AG04449 (cell line): ENCODE data around the gene YWHAB.
A peak's percentile ranks its signal among the peaks of the same experiment; 100 is the strongest.
"Not testable (repeated sequence)": the region's sequence is repeated elsewhere in the genome, so short reads cannot be mapped to it uniquely, and the experiment has no call there.

Experiments used
- CTCF ChIA-PET: fragments of 350-600 bp; formaldehyde crosslinking; extraction: SDS; loops from one replicate; lab custom pipeline; 2021; ENCODE audit warnings: antibody characterized with exemption; lab: Yijun Ruan, JAX
- POLR2A ChIA-PET: fragments of 400-600, 350-600 bp; formaldehyde crosslinking; extraction: SDS; loops from one replicate; lab custom pipeline; 2020; ENCODE audit warnings: antibody characterized with exemption, inconsistent platforms; lab: Yijun Ruan, JAX
- DNase-seq: peaks from one replicate; pipeline ENCODE4 v3.0.0-alpha.2; 2010; ENCODE audit warnings: low read depth, low spot score
- H3K4me3 ChIP-seq: 2 replicates; pipeline ENCODE4 v1.5.1; 2011; ENCODE audit warnings: low read depth, mild to moderate bottlenecking, control low read depth, low read length
- TF ChIP-seq, protein P1 (sequence below): IDR thresholded peaks from one replicate; pipeline ENCODE4 v1.5.1; 2011; ENCODE audit warnings: mild to moderate bottlenecking, moderate library complexity, low read length, control low read depth, inconsistent platforms; ENCODE audit not compliant: insufficient read depth; ENCODE audit errors: missing control alignments

Gene YWHAB

GRCh38 chr20:44866703-44867335 is 18.7 kb upstream of the YWHAB start:
- POLR2A ChIA-PET = no interaction called here
- H3K4me3 ChIP-seq = no peak overlapping the region
- DNase-seq = no peak
- TF ChIP-seq, protein P1, sequence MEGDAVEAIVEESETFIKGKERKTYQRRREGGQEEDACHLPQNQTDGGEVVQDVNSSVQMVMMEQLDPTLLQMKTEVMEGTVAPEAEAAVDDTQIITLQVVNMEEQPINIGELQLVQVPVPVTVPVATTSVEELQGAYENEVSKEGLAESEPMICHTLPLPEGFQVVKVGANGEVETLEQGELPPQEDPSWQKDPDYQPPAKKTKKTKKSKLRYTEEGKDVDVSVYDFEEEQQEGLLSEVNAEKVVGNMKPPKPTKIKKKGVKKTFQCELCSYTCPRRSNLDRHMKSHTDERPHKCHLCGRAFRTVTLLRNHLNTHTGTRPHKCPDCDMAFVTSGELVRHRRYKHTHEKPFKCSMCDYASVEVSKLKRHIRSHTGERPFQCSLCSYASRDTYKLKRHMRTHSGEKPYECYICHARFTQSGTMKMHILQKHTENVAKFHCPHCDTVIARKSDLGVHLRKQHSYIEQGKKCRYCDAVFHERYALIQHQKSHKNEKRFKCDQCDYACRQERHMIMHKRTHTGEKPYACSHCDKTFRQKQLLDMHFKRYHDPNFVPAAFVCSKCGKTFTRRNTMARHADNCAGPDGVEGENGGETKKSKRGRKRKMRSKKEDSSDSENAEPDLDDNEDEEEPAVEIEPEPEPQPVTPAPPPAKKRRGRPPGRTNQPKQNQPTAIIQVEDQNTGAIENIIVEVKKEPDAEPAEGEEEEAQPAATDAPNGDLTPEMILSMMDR = no peak
- CTCF ChIA-PET = interaction anchor here (0.6 to 5.5 kb wide), 18 partner anchors 9 to 186 kb away, joined by 3 to 142 read pairs (median 4); partner anchors contain the start of gene KCNK15

DNA sequence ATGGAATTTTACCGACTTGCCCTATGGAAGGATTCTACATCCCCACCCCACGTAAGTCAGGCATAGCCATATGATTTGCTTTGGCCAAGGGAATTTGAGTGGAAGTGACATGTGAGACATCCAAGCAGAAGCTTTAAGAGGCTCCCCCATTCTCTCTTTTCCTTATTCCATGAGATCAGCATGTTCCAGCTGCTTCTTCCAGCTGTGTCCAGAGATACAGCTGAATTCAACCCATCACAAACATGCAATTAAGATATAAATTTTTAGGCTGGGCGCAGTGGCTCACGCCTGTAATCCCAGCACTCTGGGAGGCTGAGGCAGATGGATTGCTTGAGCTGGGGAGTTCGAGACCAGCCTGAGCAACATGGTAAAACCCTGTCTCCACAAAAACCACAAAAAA is 16.0 kb upstream of the YWHAB start:
- no peak for DNase-seq
- no peak overlapping the region for H3K4me3 ChIP-seq
- TF ChIP-seq, protein P1 = no peak
- ChIA-PET POLR2A (no interaction called here), CTCF (interaction anchor here (0.6 to 5.5 kb wide), 8 partner anchors 9 to 355 kb away, joined by 3 to 142 read pairs (median 3); partner anchors contain the start of gene KCNK15)

- H3K4me3 ChIP-seq, DNase-seq, POLR2A ChIA-PET: not testable (repeated sequence)
- CTCF ChIA-PET = interaction anchor here (1.3 to 1.8 kb wide), 2 partner anchors 15 to 134 kb away, joined by 3 to 8 read pairs; no protein-coding TSS in a partner anchor
Observed at GRCh38 chr20:44882360-44882759, 3.1 kb upstream of the YWHAB start.

- TF ChIP-seq, protein P1 = no peak
- CTCF ChIA-PET = interaction anchor here (1.7 to 3.1 kb wide), 2 partner anchors 17 to 135 kb away, joined by 4 to 13 read pairs; no protein-coding TSS in a partner anchor
- DNase-seq = no peak
- POLR2A ChIA-PET = interaction anchor here (0.6 kb wide), 1 partner anchor 134 kb away, joined by 3 read pairs; no protein-coding TSS in a partner anchor
- H3K4me3 ChIP-seq = no peak overlapping the region
Observed at GRCh38 chr20:44883214-44883902, 2.1 kb upstream of the YWHAB start.

DNA sequence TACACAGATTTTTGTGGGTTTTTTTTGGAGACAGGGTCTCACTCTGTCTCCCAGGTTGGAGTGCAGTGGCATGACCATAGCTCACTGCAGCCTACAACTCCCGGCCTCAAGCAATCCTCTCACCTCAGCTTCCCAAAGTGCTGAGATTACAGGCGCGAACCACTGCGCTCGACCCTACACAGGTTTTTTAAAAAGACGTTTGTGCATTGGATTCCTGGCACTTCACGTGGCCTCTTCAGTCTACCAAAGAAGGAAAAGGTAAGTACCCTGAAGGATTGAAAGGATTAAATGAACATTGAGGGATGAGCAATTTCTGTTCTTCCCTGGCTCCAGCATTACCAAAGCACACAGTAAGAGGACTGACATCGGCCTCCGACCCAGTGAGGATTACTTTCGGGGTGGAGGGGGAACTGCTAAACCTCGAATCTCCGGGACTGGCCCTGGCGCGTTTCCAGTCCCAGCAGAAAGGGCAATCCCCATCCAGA is 556 bp upstream of the YWHAB start:
- H3K4me3 ChIP-seq = peak overlapping the region; percentile 64
- CTCF ChIA-PET = interaction anchor here (1.4 to 3.1 kb wide), 2 partner anchors 14 to 137 kb away, joined by 3 to 13 read pairs; no protein-coding TSS in a partner anchor
- TF ChIP-seq, protein P1 = no peak
- POLR2A ChIA-PET = interaction anchor here (0.7 kb wide), 1 partner anchor 99 kb away, joined by 3 read pairs; no protein-coding TSS in a partner anchor
- no peak for DNase-seq

DNA sequence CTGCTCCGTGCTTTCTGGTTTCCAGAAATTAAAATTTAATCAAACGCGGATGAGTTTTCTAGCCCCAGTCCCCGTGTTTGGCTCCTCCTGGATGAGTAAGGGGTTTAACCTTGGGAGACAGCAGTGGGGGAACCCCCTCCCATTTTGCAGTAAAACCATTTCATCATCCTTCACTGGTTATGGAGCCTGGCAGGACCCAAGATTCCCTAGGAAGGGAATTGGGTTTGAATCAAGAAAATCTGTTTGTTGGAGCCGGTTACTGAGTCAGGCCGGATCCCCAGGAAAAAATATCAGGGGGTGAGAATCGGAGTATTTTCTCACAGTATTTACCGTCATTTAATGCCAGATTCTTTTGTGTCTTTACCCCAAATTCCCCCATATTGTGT is 754 bp downstream of the YWHAB start:
- H3K4me3 ChIP-seq = peak overlapping the region; percentile 81
- TF ChIP-seq, protein P1 = no peak
- POLR2A ChIA-PET = no interaction called here
- CTCF ChIA-PET = interaction anchor here (3.1 kb wide), 1 partner anchor 138 kb away, joined by 13 read pairs; no protein-coding TSS in a partner anchor
- DNase-seq = no peak
